HCT116 (cell line): ENCODE measurements around the gene NCF2. TPM values are rescaled to one million over a fixed set of nuclear protein-coding genes. Genes with fewer than 3 reads are reported as not detected.

Source experiments
- ATAC-seq: fragments of 200-7000 bp; cut with Tn5 transposase; 2 replicates; pipeline ENCODE4 v1.9.1; 2020; ENCODE audit warnings: mild to moderate bottlenecking, moderate library complexity
- BruUV-seq: library from RNA; stranded (reverse); fragments of 400-500 nt; replicated peaks from 2 replicates; lab custom pipeline; 2021; lab: Mats Ljungman, UMichigan
- CTCF ChIA-PET: fragments of 300-600 bp; sonication (Branson Sonifier 250); formaldehyde crosslinking; loops from one replicate; lab custom pipeline; 2021; ENCODE audit warnings: antibody characterized with exemption; lab: Charles Lee
- POLR2A ChIA-PET: fragments of 300-600, 350-600 bp; sonication (Branson Sonifier 250); formaldehyde crosslinking; loops from one replicate; lab custom pipeline; 2021; ENCODE audit warnings: antibody characterized with exemption; lab: Charles Lee
- RAD21 ChIA-PET, 2 experiments: fragments of 300-600 bp; sonication (Branson Sonifier 250); formaldehyde crosslinking; loops; one replicate each; lab custom pipeline; 2023; ENCODE audit warnings: low total read pairs in 2 of 2; ENCODE audit not compliant: uncharacterized antibody in 2 of 2, unreplicated experiment in 2 of 2, low non-redundant PET in 1 of 2; lab: Charles Lee
- DNase-seq: peaks from one replicate; pipeline ENCODE4 v3.0.0-alpha.2; 2010; ENCODE audit warnings: low read depth, low spot score
- H2AFZ ChIP-seq: fragments of 200-600 bp; shearing (Covaris generic), sonication (generic); 2 replicates; pipeline ENCODE4 v1.6.1; 2017; ENCODE audit warnings: low read depth, mixed run types, mixed read lengths, antibody characterized with exemption, low read length; ENCODE audit not compliant: poor library complexity, severe bottlenecking
- H3K27ac ChIP-seq: 2 replicates; pipeline ENCODE4 v1.5.1; 2012; ENCODE audit warnings: low read depth, low read length
- H3K27me3 ChIP-seq: fragments of 200-600 bp; sonication (generic); 2 replicates; pipeline ENCODE4 v1.6.1; 2016; ENCODE audit warnings: mixed run types, low read length, mixed read lengths; ENCODE audit not compliant: insufficient read depth
- H3K36me3 ChIP-seq, 2 experiments: fragments of 200-500 bp in 1 of 2; fragments of 200-600 bp in 1 of 2; sonication (Bioruptor generic) in 1 of 2; sonication (generic) in 1 of 2; 2 replicates each; pipeline versions ENCODE4 v1.5.1 to v1.6.1; 2014 to 2016; ENCODE audit warnings: low read length in 2 of 2, inconsistent platforms in 1 of 2, mixed read lengths in 1 of 2, mixed run types in 1 of 2; ENCODE audit not compliant: insufficient read depth in 2 of 2, control insufficient read depth in 1 of 2
- H3K4me1 ChIP-seq, 2 experiments: fragments of 200-600 bp in 1 of 2; sonication (generic) in 1 of 2; 2 replicates each; pipeline versions ENCODE4 v1.5.1 to v1.6.1; 2012 to 2017; ENCODE audit warnings: low read length in 2 of 2, inconsistent platforms in 1 of 2, mild to moderate bottlenecking in 1 of 2, mixed read lengths in 1 of 2, mixed run types in 1 of 2, moderate library complexity in 1 of 2; ENCODE audit not compliant: insufficient read depth in 2 of 2, control insufficient read depth in 1 of 2
- H3K4me2 ChIP-seq: fragments of 200-600 bp; sonication (generic); 2 replicates; pipeline ENCODE4 v1.6.1; 2017; ENCODE audit warnings: mixed run types, low read length, mixed read lengths
- H3K4me3 ChIP-seq, 2 experiments: fragments of 200-600 bp in 1 of 2; sonication (generic) in 1 of 2; replicated peaks in 1 of 2; 2 replicates each; pipeline ENCODE4 v1.5.1; 2011 to 2016; ENCODE audit warnings: low read length in 2 of 2, control low read depth in 1 of 2, low read depth in 1 of 2, mild to moderate bottlenecking in 1 of 2, mixed read lengths in 1 of 2, mixed run types in 1 of 2
- H3K79me2 ChIP-seq: fragments of 200-600 bp; sonication (generic); 2 replicates; pipeline ENCODE4 v1.6.1; 2017; ENCODE audit warnings: mild to moderate bottlenecking, mixed run types, low read length, moderate library complexity, mixed read lengths; ENCODE audit not compliant: insufficient read depth
- H3K9ac ChIP-seq: fragments of 200-600 bp; sonication (generic); 2 replicates; pipeline ENCODE4 v1.6.1; 2016; ENCODE audit warnings: low read length, mixed read lengths
- H3K9me2 ChIP-seq: fragments of 200-600 bp; sonication (generic), shearing (Covaris generic); 2 replicates; pipeline ENCODE4 v1.6.1; 2017; ENCODE audit warnings: mixed run types, mild to moderate bottlenecking, moderate library complexity; ENCODE audit not compliant: insufficient read depth
- H3K9me3 ChIP-seq, 2 experiments: fragments of 200-500 bp in 1 of 2; fragments of 200-600 bp in 1 of 2; sonication (Bioruptor generic) in 1 of 2; sonication (generic) in 1 of 2; 2 replicates each; pipeline ENCODE4 v1.6.1; 2014 to 2017; ENCODE audit warnings: low read length in 2 of 2, mixed read lengths in 2 of 2, inconsistent platforms in 1 of 2, low read depth in 1 of 2, mild to moderate bottlenecking in 1 of 2, mixed run types in 1 of 2, moderate library complexity in 1 of 2; ENCODE audit not compliant: control insufficient read depth in 1 of 2, insufficient read depth in 1 of 2
- H4K20me1 ChIP-seq: fragments of 200-600 bp; sonication (generic), shearing (Covaris generic); 2 replicates; pipeline ENCODE4 v1.6.1; 2017; ENCODE audit warnings: mixed run types, mild to moderate bottlenecking, moderate library complexity; ENCODE audit not compliant: insufficient read depth
- CEBPB ChIP-seq: IDR thresholded peaks from 2 replicates; pipeline ENCODE4 v1.6.1; 2012; ENCODE audit warnings: low read depth
- POLR2A ChIP-seq: IDR thresholded peaks from 2 replicates; pipeline ENCODE4 v1.7.0; 2011; ENCODE audit warnings: borderline replicate concordance; ENCODE audit not compliant: insufficient read depth, insufficient read length; ENCODE audit errors: extremely low read depth
- SRF ChIP-seq: IDR thresholded peaks from 2 replicates; pipeline ENCODE4 v1.6.1; 2012; ENCODE audit warnings: low read depth
- TCF7L2 ChIP-seq: IDR thresholded peaks from 2 replicates; pipeline ENCODE4 v1.7.0; 2011; ENCODE audit warnings: borderline replicate concordance, inconsistent platforms; ENCODE audit not compliant: insufficient read depth, insufficient read length; ENCODE audit errors: extremely low read depth
- intact Hi-C: fragments of 100-400 bp; cut with micrococcal nuclease; formaldehyde crosslinking; loops from 2 replicates; pipeline ENCODE4 v1.10.0; 2022
- total RNA-seq: library from RNA; stranded (reverse); gene quantifications from one replicate; pipeline ENCODE4 v1.2.1, GENCODE V29; 2021; ENCODE audit not compliant: unreplicated experiment

The NCF2 gene
- total RNA-seq, 1 experiment from 2014 or later: 0.25 TPM

- CTCF ChIA-PET: no interaction called here
- Histone ChIP-seq H3K36me3 (no peaks in the 10 kb centered on the region), H3K27ac (no peak overlapping the region), H3K27me3 (no peaks in the 10 kb centered on the region), H3K9ac (no peak overlapping the region), H3K4me3 (no peak overlapping the region), H3K9me3 (no peaks in the 10 kb centered on the region), H3K4me1 (peaks cover 0 to 12% of the 10 kb centered on the region in 2 experiments; a peak in 2 of 4 replicates), H3K9me2 (peaks cover 3% of the 10 kb centered on the region; the same call in 1 of the 2 replicates), H3K79me2 (no peaks in the 10 kb centered on the region), H2AFZ (no peak overlapping the region), H4K20me1 (no peaks in the 10 kb centered on the region), H3K4me2 (no peak overlapping the region)
- intact Hi-C loops: no loop called here
- POLR2A ChIA-PET: no interaction called here
- DNase-seq (peak; percentile 7), ATAC-seq (peak; percentile 50)
- TF ChIP-seq SRF (no peak), TCF7L2 (peak; percentile 38)
- RAD21 ChIA-PET: no interaction called here
- BruUV-seq: no TSS peak
Measured at GRCh38 chr1:183585038-183585437, 5.2 kb downstream of the NCF2 start.

GRCh38 chr1:183584147-183584546 is 6.1 kb downstream of the NCF2 start:
- intact Hi-C loops: no loop called here
- peaks cover 0 to 12% of the 10 kb centered on the region in 2 experiments; a peak in 2 of 4 replicates for H3K4me1 ChIP-seq
- H3K4me3 ChIP-seq: no peak overlapping the region
- no peaks in the 10 kb centered on the region for H4K20me1 ChIP-seq
- ChIA-PET CTCF (no interaction called here), RAD21 (no interaction called here), POLR2A (no interaction called here)
- no peak overlapping the region for H2AFZ ChIP-seq
- H3K27me3 ChIP-seq: no peaks in the 10 kb centered on the region
- no peak overlapping the region for H3K27ac ChIP-seq
- peak; percentile 43 for TF ChIP-seq TCF7L2
- peak; percentile 72 for TF ChIP-seq CEBPB
- TF ChIP-seq POLR2A: no peak
- H3K9ac ChIP-seq: no peak overlapping the region
- DNase-seq (no peak), ATAC-seq (no peak)
- BruUV-seq: no TSS peak
- H3K9me2 ChIP-seq: peaks cover 3% of the 10 kb centered on the region; the same call in 1 of the 2 replicates
- no peaks in the 10 kb centered on the region for H3K79me2 ChIP-seq
- no peaks in the 10 kb centered on the region for H3K36me3 ChIP-seq
- no peak overlapping the region for H3K4me2 ChIP-seq
- no peaks in the 10 kb centered on the region for H3K9me3 ChIP-seq
